Fibroblast of lung (primary cell): Measurements from ENCODE around the gene GGCX. TPM values are rescaled to one million over a fixed set of nuclear protein-coding genes. Genes with fewer than 3 reads are reported as not detected.

ENCODE experiments used
- DNase-seq, 2 donors: peaks; one replicate each; pipeline versions ENCODE4 v3.0.0 to v3.0.0-alpha.2; 2010; ENCODE audit warnings: low read depth in 2 of 2
- H2AFZ ChIP-seq: 2 replicates; pipeline ENCODE4 v1.5.1; 2012; ENCODE audit warnings: low read length, control low read depth, inconsistent platforms
- H3K27ac ChIP-seq: 2 replicates; pipeline ENCODE4 v1.5.1; 2011; ENCODE audit warnings: low read length, control low read depth; ENCODE audit not compliant: insufficient read depth
- H3K27me3 ChIP-seq: 2 replicates; pipeline ENCODE4 v1.5.1; 2011; ENCODE audit warnings: mild to moderate bottlenecking, low read length; ENCODE audit not compliant: control insufficient read depth, insufficient read depth
- H3K36me3 ChIP-seq: 2 replicates; pipeline ENCODE4 v1.5.1; 2011; ENCODE audit warnings: low read length; ENCODE audit not compliant: control insufficient read depth, insufficient read depth
- H3K4me1 ChIP-seq: 2 replicates; pipeline ENCODE4 v1.5.1; 2011; ENCODE audit warnings: low read length; ENCODE audit not compliant: control insufficient read depth, insufficient read depth; ENCODE audit errors: extremely low read depth
- H3K4me2 ChIP-seq: 2 replicates; pipeline ENCODE4 v1.5.1; 2011; ENCODE audit warnings: low read length, control low read depth; ENCODE audit not compliant: insufficient read depth; ENCODE audit errors: extremely low read depth
- H3K4me3 ChIP-seq, 4 experiments: fragments of 200-600 bp in 1 of 4; sonication (generic) in 1 of 4; replicated peaks in 1 of 4; 2 replicates each; pipeline ENCODE4 v1.5.1; 2011 to 2016; ENCODE audit warnings: low read length in 4 of 4, low read depth in 3 of 4, mild to moderate bottlenecking in 3 of 4, control low read depth in 2 of 4, inconsistent platforms in 1 of 4, mixed read lengths in 1 of 4; ENCODE audit not compliant: insufficient read depth in 1 of 4; ENCODE audit errors: control extremely low read depth in 1 of 4
- H3K79me2 ChIP-seq: 2 replicates; pipeline ENCODE4 v1.5.1; 2012; ENCODE audit warnings: mild to moderate bottlenecking, low read length, inconsistent platforms; ENCODE audit not compliant: control insufficient read depth, insufficient read depth
- H3K9ac ChIP-seq: 2 replicates; pipeline ENCODE4 v1.5.1; 2011; ENCODE audit warnings: mild to moderate bottlenecking, low read length, control low read depth; ENCODE audit not compliant: insufficient read depth
- H3K9me3 ChIP-seq: 2 replicates; pipeline ENCODE4 v1.5.1; 2012; ENCODE audit warnings: low read depth, low read length; ENCODE audit not compliant: control insufficient read depth, insufficient read depth
- H4K20me1 ChIP-seq: 2 replicates; pipeline ENCODE4 v1.5.1; 2011; ENCODE audit warnings: low read length; ENCODE audit not compliant: control insufficient read depth, insufficient read depth; ENCODE audit errors: extremely low read depth
- EZH2 ChIP-seq: IDR thresholded peaks from 2 replicates; pipeline ENCODE4 v1.5.1; 2012; ENCODE audit warnings: low read length, control low read depth, mild to moderate bottlenecking; ENCODE audit errors: missing control alignments
- polyA plus RNA-seq, 2 donors: library from polyadenylated mRNA; depleted of rRNA in 1 of 2; stranded (reverse) in 1 of 2; unstranded in 1 of 2; fragments of >200 nt; gene quantifications; 2 replicates each; pipeline ENCODE4 v1.2.1, GENCODE V29; 2011 to 2012; ENCODE audit warnings: missing spikeins in 1 of 2
- total RNA-seq: library from RNA; depleted of rRNA; stranded (reverse); fragments of >200 nt; gene quantifications from 2 replicates; pipeline ENCODE4 v1.2.1, GENCODE V29; 2014
- TF ChIP-seq, protein P1 (sequence below), 2 donors: IDR thresholded peaks in 1 of 2; conservative IDR thresholded peaks in 1 of 2; 1 replicate in 1 of 2; 2 replicates in 1 of 2; pipeline ENCODE4 v1.5.1; 2011 to 2012; ENCODE audit warnings: low read length in 2 of 2, control low read depth in 1 of 2, inconsistent platforms in 1 of 2, low read depth in 1 of 2, mild to moderate bottlenecking in 1 of 2

GGCX gene
- total and polyA plus RNA-seq, 2 donors (not counting 1 experiment from before 2014, with no cell fraction given): 34.4 to 46.1 TPM

DNA sequence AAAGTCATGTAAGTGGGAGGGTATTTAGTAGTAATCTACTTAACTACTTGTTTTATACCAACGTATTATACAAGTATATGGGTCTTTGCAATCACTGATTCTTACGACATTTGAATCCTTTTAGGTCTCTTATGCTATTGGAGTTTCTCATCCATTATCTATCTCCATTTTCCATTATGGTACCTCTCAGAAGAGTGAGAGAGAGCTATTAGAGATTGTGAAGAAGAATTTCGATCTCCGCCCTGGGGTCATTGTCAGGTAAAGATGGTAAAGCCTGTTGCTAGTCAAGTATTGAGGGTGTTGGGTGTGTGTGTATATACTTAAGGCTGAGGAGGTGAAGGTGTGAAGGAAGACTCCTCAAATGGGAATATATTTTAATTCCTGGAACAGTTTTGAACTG lies 18.5 kb downstream of the GGCX start:
- no peak overlapping the region for H3K27ac ChIP-seq

DNA sequence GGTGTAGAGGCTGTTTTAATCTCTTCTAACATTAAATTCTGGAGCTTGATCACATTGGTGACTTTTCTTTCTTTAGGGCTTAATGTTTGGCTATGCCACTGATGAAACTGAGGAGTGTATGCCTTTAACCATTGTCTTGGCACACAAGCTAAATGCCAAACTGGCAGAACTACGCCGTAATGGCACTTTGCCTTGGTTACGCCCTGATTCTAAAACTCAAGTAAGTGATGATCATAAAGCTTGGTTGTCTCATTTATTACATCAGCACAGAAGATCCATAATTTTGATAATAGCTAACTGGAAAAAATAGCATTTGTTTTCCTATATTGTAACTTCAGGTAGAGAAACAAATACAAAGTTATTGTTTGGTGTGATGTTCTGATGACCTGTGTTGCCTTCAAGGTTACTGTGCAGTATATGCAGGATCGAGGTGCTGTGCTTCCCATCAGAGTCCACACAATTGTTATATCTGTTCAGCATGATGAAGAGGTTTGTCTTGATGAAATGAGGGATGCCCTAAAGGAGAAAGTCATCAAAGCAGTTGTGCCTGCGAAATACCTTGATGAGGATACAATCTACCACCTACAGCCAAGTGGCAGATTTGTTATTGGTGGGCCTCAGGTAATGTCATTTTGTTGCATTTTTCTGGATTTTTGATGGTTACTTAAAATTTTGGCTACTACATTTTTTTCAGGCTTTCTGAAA lies 19.4 kb downstream of the GGCX start:
- H3K27ac ChIP-seq: no peak overlapping the region

More for the DNA sequence above, 18.5 kb downstream of the GGCX start:
- peaks cover 48% of the 10 kb centered on the region for H3K79me2 ChIP-seq
- H2AFZ ChIP-seq: no peak overlapping the region
- peaks cover 13% of the 10 kb centered on the region for H3K4me1 ChIP-seq
- peaks cover 13% of the 10 kb centered on the region for H4K20me1 ChIP-seq
- TF ChIP-seq, protein P1, sequence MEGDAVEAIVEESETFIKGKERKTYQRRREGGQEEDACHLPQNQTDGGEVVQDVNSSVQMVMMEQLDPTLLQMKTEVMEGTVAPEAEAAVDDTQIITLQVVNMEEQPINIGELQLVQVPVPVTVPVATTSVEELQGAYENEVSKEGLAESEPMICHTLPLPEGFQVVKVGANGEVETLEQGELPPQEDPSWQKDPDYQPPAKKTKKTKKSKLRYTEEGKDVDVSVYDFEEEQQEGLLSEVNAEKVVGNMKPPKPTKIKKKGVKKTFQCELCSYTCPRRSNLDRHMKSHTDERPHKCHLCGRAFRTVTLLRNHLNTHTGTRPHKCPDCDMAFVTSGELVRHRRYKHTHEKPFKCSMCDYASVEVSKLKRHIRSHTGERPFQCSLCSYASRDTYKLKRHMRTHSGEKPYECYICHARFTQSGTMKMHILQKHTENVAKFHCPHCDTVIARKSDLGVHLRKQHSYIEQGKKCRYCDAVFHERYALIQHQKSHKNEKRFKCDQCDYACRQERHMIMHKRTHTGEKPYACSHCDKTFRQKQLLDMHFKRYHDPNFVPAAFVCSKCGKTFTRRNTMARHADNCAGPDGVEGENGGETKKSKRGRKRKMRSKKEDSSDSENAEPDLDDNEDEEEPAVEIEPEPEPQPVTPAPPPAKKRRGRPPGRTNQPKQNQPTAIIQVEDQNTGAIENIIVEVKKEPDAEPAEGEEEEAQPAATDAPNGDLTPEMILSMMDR (conservative IDR thresholded peaks at IDR 0.05 in 1 of 2, IDR thresholded peaks at IDR 0.05 in 1 of 2; ENCODE audit: low read depth in 1 of 2, low read length in 2 of 2): no peak
- no peak for TF ChIP-seq EZH2
- DNase-seq: no peak
- H3K9ac ChIP-seq: no peak overlapping the region
- H3K27me3 ChIP-seq: no peaks in the 10 kb centered on the region
- H3K4me2 ChIP-seq: peak overlapping the region; percentile 92
- H3K9me3 ChIP-seq: no peaks in the 10 kb centered on the region
- H3K4me3 ChIP-seq: peak overlapping the region; percentile 4 to 92 (median 46)
- peaks cover 18% of the 10 kb centered on the region for H3K36me3 ChIP-seq

DNA sequence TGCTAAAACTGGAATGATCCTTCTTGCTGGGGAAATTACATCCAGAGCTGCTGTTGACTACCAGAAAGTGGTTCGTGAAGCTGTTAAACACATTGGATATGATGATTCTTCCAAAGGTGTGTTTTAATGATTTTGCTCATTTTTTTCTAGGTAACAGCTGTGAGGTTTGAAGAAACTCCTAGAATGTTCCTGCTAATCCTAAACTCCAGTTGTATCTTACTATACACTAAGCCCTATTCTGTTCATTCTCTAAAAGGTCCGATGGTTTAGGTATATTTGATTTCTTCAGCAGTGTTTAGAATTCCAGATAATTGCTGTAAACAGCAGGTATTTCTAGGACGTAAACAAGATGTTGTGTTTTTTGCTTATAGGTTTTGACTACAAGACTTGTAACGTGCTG lies 20.0 kb downstream of the GGCX start:
- H3K27ac ChIP-seq: no peak overlapping the region
- peaks cover 13% of the 10 kb centered on the region for H4K20me1 ChIP-seq
- H3K27me3 ChIP-seq: no peaks in the 10 kb centered on the region

More for the DNA sequence above, 19.4 kb downstream of the GGCX start:
- peak in 1 of 2 donors; percentile 43 for DNase-seq
- Histone ChIP-seq H3K4me2 (peak overlapping the region; percentile 92), H3K9me3 (no peaks in the 10 kb centered on the region), H4K20me1 (peaks cover 13% of the 10 kb centered on the region), H3K36me3 (peaks cover 18% of the 10 kb centered on the region), H3K4me3 (peak overlapping the region; percentile 78 to 94 (median 88)), H3K79me2 (peaks cover 56% of the 10 kb centered on the region), H3K9ac (no peak overlapping the region), H2AFZ (no peak overlapping the region), H3K27me3 (no peaks in the 10 kb centered on the region), H3K4me1 (peaks cover 16% of the 10 kb centered on the region)
- TF ChIP-seq, protein P1 (conservative IDR thresholded peaks at IDR 0.05 in 1 of 2, IDR thresholded peaks at IDR 0.05 in 1 of 2; ENCODE audit: low read depth in 1 of 2, low read length in 2 of 2): no peak
- TF ChIP-seq EZH2: no peak

More for the DNA sequence above, 20.0 kb downstream of the GGCX start:
- Histone ChIP-seq H3K9me3 (no peaks in the 10 kb centered on the region), H3K79me2 (peaks cover 56% of the 10 kb centered on the region), H3K36me3 (peaks cover 18% of the 10 kb centered on the region), H2AFZ (no peak overlapping the region), H3K4me2 (peak overlapping the region; percentile 92), H3K9ac (peak overlapping the region; percentile 16), H3K4me1 (peaks cover 16% of the 10 kb centered on the region), H3K4me3 (peak overlapping the region; percentile 78 to 94 (median 88))
- no peak for DNase-seq
- TF ChIP-seq, protein P1 (conservative IDR thresholded peaks at IDR 0.05 in 1 of 2, IDR thresholded peaks at IDR 0.05 in 1 of 2; ENCODE audit: low read depth in 1 of 2, low read length in 2 of 2): no peak
- TF ChIP-seq EZH2: no peak
